HepG2 (cell line): ENCODE measurements around the gene RAB15. TPM values are rescaled to one million over a fixed set of nuclear protein-coding genes. Genes with fewer than 3 reads are reported as not detected.

Experiments used
- ESRRA ChIP-seq: sonication (generic); formaldehyde crosslinking; IDR thresholded peaks from 2 replicates; pipeline ENCODE4 v1.5.1; 2020; ENCODE audit warnings: mild to moderate bottlenecking, low read depth, missing genetic modification reagents
- FOXA3 ChIP-seq: IDR thresholded peaks from 2 replicates; pipeline ENCODE4 v1.6.1; 2016; ENCODE audit warnings: missing genetic modification reagents, missing compliant biosample characterization
- HNF4A ChIP-seq: sonication (generic); formaldehyde crosslinking; IDR thresholded peaks from 2 replicates; pipeline ENCODE4 v1.4.0; 2020; ENCODE audit warnings: missing genetic modification reagents
- NFRKB ChIP-seq: fragments of 450-650 bp; IDR thresholded peaks from 2 replicates; pipeline ENCODE4 v1.6.1; 2017
- PAX8 ChIP-seq: sonication (generic); formaldehyde crosslinking; IDR thresholded peaks from 2 replicates; pipeline ENCODE4 v1.8.0; 2022; ENCODE audit warnings: mild to moderate bottlenecking, missing genetic modification reagents, borderline replicate concordance
- RCOR2 ChIP-seq: IDR thresholded peaks from 2 replicates; pipeline ENCODE4 v1.6.1; 2016; ENCODE audit warnings: missing biosample characterization, missing genetic modification reagents
- SAFB2 ChIP-seq: sonication (generic); formaldehyde crosslinking; IDR thresholded peaks from 2 replicates; pipeline ENCODE4 v1.5.1; 2020; ENCODE audit warnings: missing genetic modification reagents, low read depth, mild to moderate bottlenecking, borderline replicate concordance
- SOX6 ChIP-seq, 2 experiments: fragments of 450-650 bp in 1 of 2; sonication (generic) in 1 of 2; formaldehyde crosslinking in 1 of 2; IDR thresholded peaks; 2 replicates each; pipeline versions ENCODE4 v1.4.0 to v1.6.1; 2017 to 2020; ENCODE audit warnings: antibody characterized with exemption in 1 of 2, mild to moderate bottlenecking in 1 of 2, missing genetic modification reagents in 1 of 2
- ZNF136 ChIP-seq: sonication (generic); formaldehyde crosslinking; IDR thresholded peaks from 2 replicates; pipeline ENCODE4 v1.8.1; 2022; ENCODE audit warnings: low read depth, mild to moderate bottlenecking, moderate library complexity, missing genetic modification reagents
- ZNF274 ChIP-seq: sonication (generic); formaldehyde crosslinking; IDR thresholded peaks from 2 replicates; pipeline ENCODE4 v1.5.1; 2020; ENCODE audit warnings: mild to moderate bottlenecking, missing genetic modification reagents
- ZNF660 ChIP-seq: sonication (generic); formaldehyde crosslinking; IDR thresholded peaks from 2 replicates; pipeline ENCODE4 v1.5.1; 2020; ENCODE audit warnings: mild to moderate bottlenecking, low read depth, missing genetic modification reagents, borderline replicate concordance
- polyA plus RNA-seq, 8 experiments: library from polyadenylated mRNA; depleted of rRNA in 3 of 8; stranded (reverse) in 7 of 8; unstranded in 1 of 8; fragments of >200 nt; fragmentation: Illumina TruSeq in 4 of 8; extraction: Trizol in 4 of 8; gene quantifications; 2 replicates each; pipeline versions ENCODE4 v1.2.1 to v1.2.3, GENCODE V29; 2011 to 2016; ENCODE audit warnings: low read depth in 4 of 8, missing spikeins in 1 of 8, mixed read lengths in 1 of 8; ENCODE audit not compliant: insufficient read depth in 1 of 8
- total RNA-seq, 5 experiments: library from RNA; depleted of rRNA; stranded (reverse); fragments of >200 nt; fragmentation: Illumina TruSeq; extraction: Trizol; gene quantifications; 2 replicates each; pipeline ENCODE4 v1.2.3, GENCODE V29; 2016; ENCODE audit warnings: low read depth in 1 of 5
- TF ChIP-seq, protein P1 (sequence below): sonication (generic); formaldehyde crosslinking; IDR thresholded peaks from 2 replicates; pipeline ENCODE4 v1.4.0; 2020; ENCODE audit warnings: low read depth, missing genetic modification reagents
- TF ChIP-seq, protein P2 (sequence below): sonication (generic); formaldehyde crosslinking; IDR thresholded peaks from 2 replicates; pipeline ENCODE4 v1.8.0; 2022; ENCODE audit warnings: mild to moderate bottlenecking, missing genetic modification reagents, borderline replicate concordance
- TF ChIP-seq, protein P3 (sequence below): IDR thresholded peaks from 2 replicates; pipeline ENCODE4 v1.6.1; 2016; ENCODE audit warnings: mild to moderate bottlenecking
- TF ChIP-seq, protein P4 (sequence below): sonication (generic); formaldehyde crosslinking; IDR thresholded peaks from 2 replicates; pipeline ENCODE4 v1.5.0; 2020; ENCODE audit warnings: mild to moderate bottlenecking, low read depth, missing genetic modification reagents, borderline replicate concordance
- TF ChIP-seq, protein P5 (sequence below): fragments of 450-650 bp; IDR thresholded peaks from 2 replicates; pipeline ENCODE4 v1.6.1; 2016
- TF ChIP-seq, protein P6 (sequence below): IDR thresholded peaks from 2 replicates; pipeline ENCODE4 v1.4.0; 2020; ENCODE audit warnings: mild to moderate bottlenecking, missing genetic modification reagents

Gene RAB15
- total and polyA plus RNA-seq, 2 of the 13 experiments (the other 11 are each of a cell fraction or from before 2014, with no cell fraction given): 7.4 to 18.5 TPM

DNA sequence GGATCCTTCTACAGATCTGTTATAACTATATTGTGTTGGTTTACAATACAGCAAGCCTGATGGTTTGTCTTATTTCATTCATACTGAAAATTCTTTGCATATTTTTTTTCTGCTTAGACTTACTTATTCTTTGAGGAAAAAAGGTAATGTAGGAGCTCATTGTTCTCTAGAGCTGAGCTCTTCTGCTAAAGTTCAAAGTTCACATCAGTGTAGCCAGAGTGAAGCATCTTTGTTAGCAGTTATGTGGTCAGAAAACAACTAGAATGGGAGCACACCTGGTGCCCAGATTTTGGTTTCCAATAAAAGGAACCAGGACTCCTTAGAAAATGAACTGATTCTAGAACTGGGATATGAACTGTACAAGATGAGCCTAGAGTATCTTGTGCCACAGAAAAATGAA, 39.9 kb downstream of the RAB15 start (continued):
- TF ChIP-seq, protein P1, sequence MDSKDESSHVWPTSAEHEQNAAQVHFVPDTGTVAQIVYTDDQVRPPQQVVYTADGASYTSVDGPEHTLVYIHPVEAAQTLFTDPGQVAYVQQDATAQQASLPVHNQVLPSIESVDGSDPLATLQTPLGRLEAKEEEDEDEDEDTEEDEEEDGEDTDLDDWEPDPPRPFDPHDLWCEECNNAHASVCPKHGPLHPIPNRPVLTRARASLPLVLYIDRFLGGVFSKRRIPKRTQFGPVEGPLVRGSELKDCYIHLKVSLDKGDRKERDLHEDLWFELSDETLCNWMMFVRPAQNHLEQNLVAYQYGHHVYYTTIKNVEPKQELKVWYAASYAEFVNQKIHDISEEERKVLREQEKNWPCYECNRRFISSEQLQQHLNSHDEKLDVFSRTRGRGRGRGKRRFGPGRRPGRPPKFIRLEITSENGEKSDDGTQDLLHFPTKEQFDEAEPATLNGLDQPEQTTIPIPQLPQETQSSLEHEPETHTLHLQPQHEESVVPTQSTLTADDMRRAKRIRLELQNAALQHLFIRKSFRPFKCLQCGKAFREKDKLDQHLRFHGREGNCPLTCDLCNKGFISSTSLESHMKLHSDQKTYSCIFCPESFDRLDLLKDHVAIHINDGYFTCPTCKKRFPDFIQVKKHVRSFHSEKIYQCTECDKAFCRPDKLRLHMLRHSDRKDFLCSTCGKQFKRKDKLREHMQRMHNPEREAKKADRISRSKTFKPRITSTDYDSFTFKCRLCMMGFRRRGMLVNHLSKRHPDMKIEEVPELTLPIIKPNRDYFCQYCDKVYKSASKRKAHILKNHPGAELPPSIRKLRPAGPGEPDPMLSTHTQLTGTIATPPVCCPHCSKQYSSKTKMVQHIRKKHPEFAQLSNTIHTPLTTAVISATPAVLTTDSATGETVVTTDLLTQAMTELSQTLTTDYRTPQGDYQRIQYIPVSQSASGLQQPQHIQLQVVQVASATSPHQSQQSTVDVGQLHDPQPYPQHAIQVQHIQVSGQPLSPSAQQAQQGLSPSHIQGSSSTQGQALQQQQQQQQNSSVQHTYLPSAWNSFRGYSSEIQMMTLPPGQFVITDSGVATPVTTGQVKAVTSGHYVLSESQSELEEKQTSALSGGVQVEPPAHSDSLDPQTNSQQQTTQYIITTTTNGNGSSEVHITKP (CRISPR knock-in tag): no peak
- TF ChIP-seq, protein P2, sequence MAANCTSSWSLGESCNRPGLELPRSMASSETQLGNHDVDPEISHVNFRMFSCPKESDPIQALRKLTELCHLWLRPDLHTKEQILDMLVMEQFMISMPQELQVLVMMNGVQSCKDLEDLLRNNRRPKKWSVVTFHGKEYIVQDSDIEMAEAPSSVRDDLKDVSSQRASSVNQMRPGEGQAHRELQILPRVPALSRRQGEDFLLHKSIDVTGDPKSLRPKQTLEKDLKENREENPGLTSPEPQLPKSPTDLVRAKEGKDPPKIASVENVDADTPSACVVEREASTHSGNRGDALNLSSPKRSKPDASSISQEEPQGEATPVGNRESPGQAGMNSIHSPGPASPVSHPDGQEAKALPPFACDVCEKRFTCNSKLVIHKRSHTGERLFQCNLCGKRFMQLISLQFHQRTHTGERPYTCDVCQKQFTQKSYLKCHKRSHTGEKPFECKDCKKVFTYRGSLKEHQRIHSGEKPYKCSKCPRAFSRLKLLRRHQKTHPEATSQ (CRISPR knock-in tag): no peak
- TF ChIP-seq, protein P3, sequence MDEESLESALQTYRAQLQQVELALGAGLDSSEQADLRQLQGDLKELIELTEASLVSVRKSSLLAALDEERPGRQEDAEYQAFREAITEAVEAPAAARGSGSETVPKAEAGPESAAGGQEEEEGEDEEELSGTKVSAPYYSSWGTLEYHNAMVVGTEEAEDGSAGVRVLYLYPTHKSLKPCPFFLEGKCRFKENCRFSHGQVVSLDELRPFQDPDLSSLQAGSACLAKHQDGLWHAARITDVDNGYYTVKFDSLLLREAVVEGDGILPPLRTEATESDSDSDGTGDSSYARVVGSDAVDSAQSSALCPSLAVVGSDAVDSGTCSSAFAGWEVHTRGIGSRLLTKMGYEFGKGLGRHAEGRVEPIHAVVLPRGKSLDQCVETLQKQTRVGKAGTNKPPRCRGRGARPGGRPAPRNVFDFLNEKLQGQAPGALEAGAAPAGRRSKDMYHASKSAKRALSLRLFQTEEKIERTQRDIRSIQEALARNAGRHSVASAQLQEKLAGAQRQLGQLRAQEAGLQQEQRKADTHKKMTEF (CRISPR knock-in tag): no peak
- TF ChIP-seq, protein P4, sequence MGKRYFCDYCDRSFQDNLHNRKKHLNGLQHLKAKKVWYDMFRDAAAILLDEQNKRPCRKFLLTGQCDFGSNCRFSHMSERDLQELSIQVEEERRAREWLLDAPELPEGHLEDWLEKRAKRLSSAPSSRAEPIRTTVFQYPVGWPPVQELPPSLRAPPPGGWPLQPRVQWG (CRISPR knock-in tag): no peak
- no peak for TF ChIP-seq PAX8 (CRISPR knock-in tag)
- TF ChIP-seq ZNF274 (CRISPR knock-in tag): no peak
- TF ChIP-seq, protein P5, sequence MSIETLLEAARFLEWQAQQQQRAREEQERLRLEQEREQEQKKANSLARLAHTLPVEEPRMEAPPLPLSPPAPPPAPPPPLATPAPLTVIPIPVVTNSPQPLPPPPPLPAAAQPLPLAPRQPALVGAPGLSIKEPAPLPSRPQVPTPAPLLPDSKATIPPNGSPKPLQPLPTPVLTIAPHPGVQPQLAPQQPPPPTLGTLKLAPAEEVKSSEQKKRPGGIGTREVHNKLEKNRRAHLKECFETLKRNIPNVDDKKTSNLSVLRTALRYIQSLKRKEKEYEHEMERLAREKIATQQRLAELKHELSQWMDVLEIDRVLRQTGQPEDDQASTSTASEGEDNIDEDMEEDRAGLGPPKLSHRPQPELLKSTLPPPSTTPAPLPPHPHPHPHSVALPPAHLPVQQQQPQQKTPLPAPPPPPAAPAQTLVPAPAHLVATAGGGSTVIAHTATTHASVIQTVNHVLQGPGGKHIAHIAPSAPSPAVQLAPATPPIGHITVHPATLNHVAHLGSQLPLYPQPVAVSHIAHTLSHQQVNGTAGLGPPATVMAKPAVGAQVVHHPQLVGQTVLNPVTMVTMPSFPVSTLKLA: no peak
- TF ChIP-seq SAFB2: no peak
- no peak for TF ChIP-seq NFRKB
- TF ChIP-seq ESRRA (CRISPR knock-in tag): no peak
- no peak for TF ChIP-seq ZNF660 (CRISPR knock-in tag)
- no peak for TF ChIP-seq RCOR2
- no peak for TF ChIP-seq ZNF136 (CRISPR knock-in tag)
- peak; percentile 81 for TF ChIP-seq HNF4A (CRISPR knock-in tag)
- TF ChIP-seq, protein P6, sequence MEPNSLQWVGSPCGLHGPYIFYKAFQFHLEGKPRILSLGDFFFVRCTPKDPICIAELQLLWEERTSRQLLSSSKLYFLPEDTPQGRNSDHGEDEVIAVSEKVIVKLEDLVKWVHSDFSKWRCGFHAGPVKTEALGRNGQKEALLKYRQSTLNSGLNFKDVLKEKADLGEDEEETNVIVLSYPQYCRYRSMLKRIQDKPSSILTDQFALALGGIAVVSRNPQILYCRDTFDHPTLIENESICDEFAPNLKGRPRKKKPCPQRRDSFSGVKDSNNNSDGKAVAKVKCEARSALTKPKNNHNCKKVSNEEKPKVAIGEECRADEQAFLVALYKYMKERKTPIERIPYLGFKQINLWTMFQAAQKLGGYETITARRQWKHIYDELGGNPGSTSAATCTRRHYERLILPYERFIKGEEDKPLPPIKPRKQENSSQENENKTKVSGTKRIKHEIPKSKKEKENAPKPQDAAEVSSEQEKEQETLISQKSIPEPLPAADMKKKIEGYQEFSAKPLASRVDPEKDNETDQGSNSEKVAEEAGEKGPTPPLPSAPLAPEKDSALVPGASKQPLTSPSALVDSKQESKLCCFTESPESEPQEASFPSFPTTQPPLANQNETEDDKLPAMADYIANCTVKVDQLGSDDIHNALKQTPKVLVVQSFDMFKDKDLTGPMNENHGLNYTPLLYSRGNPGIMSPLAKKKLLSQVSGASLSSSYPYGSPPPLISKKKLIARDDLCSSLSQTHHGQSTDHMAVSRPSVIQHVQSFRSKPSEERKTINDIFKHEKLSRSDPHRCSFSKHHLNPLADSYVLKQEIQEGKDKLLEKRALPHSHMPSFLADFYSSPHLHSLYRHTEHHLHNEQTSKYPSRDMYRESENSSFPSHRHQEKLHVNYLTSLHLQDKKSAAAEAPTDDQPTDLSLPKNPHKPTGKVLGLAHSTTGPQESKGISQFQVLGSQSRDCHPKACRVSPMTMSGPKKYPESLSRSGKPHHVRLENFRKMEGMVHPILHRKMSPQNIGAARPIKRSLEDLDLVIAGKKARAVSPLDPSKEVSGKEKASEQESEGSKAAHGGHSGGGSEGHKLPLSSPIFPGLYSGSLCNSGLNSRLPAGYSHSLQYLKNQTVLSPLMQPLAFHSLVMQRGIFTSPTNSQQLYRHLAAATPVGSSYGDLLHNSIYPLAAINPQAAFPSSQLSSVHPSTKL (CRISPR knock-in tag): peak; percentile 49
- no peak for TF ChIP-seq SOX6 (IDR thresholded peaks at IDR 0.05)
- peak; percentile 56; the same call in 1 of the 2 replicates for TF ChIP-seq SOX6 (CRISPR knock-in tag; IDR thresholded peaks at IDR 0.05)
- 0 out of 2 replicates have a peak, but pooled peaks have one; percentile 5 for TF ChIP-seq FOXA3 (CRISPR knock-in tag)
